HG02981 (cell line): ENCODE measurements around the gene DNA2.
A peak's percentile ranks its signal among the peaks of the same experiment; 100 is the strongest.
"Not testable (repeated sequence)": the region's sequence is repeated elsewhere in the genome, so short reads cannot be mapped to it uniquely, and the experiment has no call there.

ENCODE experiments used
- ATAC-seq: cut with Tn5 transposase; IDR thresholded peaks from one replicate; pipeline ENCODE4 v1.9.1; 2021; ENCODE audit warnings: mild to moderate bottlenecking, moderate library complexity; ENCODE audit not compliant: unreplicated experiment

Gene DNA2, protein sequence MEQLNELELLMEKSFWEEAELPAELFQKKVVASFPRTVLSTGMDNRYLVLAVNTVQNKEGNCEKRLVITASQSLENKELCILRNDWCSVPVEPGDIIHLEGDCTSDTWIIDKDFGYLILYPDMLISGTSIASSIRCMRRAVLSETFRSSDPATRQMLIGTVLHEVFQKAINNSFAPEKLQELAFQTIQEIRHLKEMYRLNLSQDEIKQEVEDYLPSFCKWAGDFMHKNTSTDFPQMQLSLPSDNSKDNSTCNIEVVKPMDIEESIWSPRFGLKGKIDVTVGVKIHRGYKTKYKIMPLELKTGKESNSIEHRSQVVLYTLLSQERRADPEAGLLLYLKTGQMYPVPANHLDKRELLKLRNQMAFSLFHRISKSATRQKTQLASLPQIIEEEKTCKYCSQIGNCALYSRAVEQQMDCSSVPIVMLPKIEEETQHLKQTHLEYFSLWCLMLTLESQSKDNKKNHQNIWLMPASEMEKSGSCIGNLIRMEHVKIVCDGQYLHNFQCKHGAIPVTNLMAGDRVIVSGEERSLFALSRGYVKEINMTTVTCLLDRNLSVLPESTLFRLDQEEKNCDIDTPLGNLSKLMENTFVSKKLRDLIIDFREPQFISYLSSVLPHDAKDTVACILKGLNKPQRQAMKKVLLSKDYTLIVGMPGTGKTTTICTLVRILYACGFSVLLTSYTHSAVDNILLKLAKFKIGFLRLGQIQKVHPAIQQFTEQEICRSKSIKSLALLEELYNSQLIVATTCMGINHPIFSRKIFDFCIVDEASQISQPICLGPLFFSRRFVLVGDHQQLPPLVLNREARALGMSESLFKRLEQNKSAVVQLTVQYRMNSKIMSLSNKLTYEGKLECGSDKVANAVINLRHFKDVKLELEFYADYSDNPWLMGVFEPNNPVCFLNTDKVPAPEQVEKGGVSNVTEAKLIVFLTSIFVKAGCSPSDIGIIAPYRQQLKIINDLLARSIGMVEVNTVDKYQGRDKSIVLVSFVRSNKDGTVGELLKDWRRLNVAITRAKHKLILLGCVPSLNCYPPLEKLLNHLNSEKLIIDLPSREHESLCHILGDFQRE

DNA sequence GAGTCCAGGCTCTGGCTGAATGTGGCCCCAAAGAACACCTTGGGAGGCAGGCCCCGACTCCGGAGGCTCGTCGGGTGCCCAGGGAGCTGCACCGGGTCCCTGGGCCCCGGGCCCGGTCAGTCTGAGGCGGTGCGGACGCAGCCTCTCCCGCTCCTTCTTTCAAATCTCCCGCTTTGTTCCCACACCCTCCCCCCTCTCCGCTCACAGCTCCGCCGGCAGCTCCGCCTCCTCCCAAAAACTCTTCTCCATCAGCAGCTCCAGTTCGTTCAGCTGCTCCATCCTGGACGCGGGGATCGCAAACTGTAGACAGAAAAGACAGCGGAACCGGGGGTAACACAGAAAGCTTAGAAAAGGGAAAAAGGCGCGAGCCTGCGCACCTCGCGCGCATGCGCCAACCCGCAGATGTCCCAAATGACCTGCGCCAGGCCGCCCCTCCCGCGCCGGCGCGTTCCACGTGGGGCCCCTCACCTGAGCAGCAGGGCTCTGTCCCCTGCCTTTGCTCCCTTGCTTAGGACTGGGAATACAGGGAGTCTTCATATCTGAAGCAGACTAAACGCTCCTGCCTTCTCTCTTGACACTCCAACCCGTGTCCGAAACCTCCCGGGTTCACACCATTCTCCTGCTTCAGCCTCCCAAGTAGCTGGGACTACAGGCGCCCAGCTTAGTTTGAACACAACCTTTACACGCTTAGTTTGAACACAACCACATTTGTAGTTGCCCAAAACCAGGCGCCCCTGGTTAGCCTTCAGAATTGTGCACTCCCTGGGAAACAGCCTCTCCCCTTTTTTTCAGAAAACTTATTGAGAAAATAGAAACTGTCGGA, at the start of gene DNA2:
Gene DNA2 (minus strand): TSS at position 388 of the 823 bp plus-strand sequence. CDS start 109 bp downstream, at position 279.
- peak; percentile 92 for ATAC-seq

DNA sequence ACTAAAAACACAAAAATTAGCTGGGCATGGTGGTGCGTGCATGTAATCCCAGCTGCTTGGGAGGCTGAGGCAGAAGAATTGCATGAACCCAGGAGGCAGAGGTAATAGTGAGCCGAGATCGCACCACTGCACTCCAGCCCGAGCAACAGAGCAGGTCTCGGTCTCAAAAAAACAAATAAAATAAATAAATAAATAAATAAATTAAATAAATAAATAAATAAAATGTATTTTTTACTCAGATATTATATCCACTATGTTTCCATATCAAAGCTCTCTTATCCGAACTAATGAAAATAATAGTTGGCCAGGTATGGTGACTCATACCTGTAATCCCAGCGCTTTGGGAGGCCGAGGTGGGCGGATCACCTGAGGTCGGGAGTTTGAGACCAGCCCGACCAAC, 46.8 kb upstream of the DNA2 start:
- not testable (repeated sequence) for ATAC-seq

DNA sequence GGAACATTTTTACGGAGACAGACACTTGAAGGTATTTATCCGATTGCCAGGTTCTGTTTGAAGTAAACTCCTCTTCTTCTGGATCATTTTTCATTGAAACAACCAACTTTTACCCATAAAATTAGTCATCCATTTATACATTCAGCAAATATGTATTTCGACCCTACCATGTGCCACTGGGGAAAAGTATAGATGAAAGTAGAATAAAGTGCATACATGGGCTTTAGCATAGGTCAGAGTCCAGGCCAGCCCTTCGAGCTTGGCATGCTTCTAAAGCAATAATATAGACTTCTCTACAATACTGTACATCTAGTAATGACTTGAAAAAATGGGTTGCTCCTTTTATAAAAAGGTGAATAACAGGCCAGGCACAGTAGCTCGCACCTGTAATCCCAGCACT, 45.4 kb upstream of the DNA2 start:
- no peak for ATAC-seq

DNA sequence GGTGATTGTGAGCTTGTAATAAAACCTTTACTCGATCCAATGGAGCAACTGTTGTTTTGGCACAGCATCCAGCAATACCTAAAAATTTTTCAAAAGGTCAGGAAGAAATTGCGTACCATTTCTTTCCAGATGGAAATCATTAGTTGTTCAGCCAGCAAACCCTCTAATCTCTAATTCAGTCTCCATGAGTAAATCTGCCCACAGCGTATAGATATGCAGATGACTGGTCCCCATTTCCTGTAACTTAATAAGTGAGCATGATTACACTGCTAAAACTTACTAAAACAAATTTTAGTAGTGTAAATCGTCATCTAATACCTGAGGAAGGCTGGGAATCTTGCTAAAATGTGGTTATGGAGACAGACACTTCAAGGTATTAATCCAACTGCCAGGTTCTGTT, 45.0 kb upstream of the DNA2 start:
- no peak for ATAC-seq

DNA sequence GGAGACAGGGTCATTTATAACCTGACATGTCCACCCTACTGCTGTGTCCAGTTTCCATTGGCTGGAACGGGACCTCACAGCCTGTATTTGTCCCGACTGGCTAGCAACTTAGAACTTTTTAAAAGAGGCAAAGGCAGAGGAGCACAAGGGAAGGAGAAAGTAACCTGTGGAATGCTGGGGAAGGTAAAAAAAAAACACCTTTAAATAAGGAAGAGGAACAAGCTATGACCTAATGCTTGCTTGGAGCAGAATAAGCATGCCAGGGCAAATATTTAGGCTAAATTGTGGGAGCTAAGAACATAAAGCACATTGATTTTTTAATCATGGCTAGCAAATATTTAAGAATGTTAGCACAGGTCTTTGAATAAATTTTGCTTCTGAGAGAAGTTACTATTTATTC, 44.4 kb upstream of the DNA2 start:
- not testable (repeated sequence) for ATAC-seq

DNA sequence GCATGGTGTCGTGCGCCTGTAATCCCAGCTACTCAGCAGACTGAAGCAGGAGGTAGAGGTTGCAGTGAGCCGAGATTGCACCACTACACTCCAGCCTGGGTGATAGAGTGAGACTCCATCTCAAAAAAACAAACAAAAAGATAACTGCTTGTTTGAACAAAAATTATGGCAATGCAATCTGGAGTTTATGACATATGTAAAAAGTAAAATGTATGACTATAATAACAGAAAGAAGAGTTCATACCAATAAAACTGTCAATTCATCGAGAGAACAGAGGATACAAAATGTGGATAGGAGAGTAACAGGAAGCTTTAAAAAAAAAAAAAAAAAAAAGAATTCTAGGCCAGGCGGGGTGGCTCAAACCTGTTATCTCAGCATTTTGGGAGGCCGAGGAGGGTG, 36.3 kb upstream of the DNA2 start:
- ATAC-seq = no peak

DNA sequence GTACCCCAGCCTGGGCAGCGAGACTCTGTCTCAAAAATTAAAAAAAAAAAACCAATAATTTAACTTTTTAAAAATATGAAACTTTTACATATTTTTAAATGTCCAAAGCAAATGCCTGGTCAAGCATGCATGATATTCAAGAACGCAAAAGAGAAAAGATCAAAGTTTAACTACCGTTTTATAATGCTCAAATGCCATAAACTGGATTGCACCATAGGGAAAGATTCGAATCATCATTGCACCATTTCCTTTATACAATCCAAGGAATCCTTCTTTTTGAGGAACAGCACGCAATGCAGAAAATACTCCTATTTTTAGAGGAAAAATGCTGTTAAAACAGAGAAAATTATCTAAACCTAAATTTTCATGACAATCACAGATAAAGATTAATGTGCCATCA, 34.6 kb upstream of the DNA2 start:
- ATAC-seq = no peak

DNA sequence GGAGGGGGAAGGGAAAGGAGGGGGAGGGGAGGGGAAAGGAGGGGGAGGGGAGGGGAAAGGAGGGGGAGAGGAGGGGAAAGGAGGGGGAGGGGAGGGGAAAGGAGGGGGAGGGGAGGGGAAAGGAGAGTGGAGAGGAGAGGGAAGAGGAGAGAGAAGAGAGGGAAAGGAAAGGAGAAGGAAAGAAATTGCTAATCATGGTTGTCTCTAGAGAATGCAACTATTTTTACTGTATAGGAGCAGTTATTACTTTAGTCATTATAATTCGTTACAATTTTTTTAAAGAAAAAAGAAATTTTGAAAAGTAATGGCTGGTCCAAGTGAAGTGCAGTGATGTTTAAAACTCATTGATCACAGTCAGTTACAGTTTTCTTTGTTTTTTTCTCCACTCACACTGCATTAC, 31.1 kb upstream of the DNA2 start:
- no peak for ATAC-seq

DNA sequence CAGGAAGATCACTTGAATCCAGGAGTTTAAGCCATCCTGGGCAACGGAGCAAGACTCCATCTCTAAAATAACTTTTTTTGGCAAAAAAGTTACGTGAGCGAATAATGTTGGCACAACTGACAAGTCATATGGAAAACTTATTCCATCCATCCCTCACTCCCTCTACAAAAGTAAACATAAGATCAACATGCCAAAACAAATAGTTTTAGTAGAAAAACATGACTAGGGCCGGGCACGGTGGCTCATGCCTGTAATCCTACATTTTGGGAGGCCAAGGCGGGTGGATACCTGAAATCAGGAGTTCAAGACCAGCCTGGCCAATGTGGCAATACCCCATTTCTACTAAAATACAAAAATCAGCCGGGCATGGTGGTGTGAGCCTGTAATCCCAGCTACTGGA, 29.9 kb upstream of the DNA2 start:
- no peak for ATAC-seq

DNA sequence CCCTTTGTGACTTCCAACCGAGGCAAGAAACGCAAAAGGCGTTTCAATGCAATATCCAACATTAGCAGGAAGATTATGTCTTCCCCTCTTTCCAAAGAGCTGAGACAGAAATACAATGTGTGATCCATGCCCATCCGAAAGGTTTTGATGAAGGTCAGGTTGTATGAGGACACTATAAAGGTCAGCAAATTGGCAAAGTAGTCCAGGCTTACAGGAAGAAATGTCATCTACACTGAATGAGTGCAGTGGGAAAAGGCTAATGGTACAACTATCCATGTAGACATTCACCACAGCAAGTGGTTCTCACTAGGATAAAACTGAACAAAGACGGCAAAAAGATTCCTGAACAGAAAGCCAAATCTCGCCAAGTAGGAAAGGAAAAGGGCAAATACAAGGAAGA, 27.8 kb upstream of the DNA2 start:
- ATAC-seq = no peak

DNA sequence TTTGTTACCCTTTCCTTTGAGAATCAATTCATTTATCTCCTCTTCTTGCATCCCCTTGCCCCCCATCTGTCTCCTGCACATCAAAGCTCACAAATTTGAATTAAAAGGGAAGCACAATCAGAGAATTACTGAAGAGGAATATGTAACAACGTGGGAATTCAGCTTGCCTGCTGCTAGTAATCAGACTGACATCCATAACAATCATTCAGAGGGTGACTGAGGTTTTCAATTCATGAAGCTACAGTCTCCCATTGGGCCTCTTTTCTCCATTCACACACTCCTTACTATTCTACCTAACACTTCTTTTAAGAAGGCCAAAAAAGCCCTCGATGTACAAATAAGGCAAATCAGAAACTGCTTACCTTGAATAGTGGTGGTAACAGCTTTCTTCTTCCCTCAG, 24.3 kb upstream of the DNA2 start:
- ATAC-seq = no peak

DNA sequence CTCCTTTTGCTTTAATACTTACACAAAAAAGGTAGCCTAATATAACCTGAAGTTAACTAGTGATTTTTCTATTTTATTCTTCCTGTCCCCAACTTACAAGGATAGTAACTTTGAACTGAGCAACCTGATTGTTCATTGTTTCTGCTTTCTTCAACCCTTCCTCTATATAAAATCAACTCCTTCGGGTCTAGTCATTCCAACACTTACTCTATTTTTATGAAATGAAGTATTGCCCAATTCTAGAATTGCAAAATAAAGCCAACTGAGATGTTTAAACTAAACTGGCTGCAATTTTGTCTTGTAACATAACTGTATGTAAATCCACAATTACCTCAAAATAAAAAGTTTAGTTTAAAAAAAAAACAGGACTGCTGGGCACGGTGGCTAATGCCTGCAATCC, 20.3 kb upstream of the DNA2 start:
- ATAC-seq = no peak

DNA sequence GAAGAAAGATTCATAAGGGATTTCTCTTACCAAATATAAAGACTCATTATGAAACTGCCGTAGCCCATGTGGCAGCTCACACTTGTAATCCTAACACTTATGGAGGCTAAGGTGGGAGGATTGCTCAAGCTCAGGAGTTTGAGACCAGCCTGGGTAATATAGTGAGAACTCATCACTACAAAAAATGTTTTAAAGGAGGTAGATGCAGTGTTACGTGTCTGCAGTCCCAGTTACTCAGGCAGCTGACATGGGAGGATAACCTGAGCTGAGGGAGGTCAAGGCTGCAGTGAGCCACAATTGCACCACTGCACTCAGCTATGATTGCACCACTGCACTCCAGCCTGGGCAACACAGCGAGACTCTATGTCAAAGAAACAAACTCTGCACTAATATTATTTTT, 18.1 kb upstream of the DNA2 start:
- ATAC-seq = no peak

DNA sequence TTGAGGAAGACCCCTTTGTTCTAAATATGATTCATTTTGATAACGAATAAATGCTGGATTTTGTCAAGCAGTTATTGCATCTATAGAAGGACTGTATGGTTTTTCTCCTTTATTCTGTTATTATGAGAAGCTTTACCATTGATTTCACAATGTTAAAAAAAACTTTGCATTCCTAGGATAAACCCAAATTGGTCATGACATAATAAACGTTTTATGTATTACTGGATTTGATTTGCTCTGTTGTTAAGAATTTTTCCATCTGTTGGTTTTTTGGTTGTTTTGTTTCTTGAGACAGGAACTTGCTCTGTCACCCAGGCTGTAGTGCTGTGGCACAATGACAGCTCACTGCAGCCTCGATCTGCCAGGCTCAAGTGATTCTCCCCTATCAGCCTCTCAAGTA, 2.2 kb upstream of the DNA2 start:
- ATAC-seq = no peak

DNA sequence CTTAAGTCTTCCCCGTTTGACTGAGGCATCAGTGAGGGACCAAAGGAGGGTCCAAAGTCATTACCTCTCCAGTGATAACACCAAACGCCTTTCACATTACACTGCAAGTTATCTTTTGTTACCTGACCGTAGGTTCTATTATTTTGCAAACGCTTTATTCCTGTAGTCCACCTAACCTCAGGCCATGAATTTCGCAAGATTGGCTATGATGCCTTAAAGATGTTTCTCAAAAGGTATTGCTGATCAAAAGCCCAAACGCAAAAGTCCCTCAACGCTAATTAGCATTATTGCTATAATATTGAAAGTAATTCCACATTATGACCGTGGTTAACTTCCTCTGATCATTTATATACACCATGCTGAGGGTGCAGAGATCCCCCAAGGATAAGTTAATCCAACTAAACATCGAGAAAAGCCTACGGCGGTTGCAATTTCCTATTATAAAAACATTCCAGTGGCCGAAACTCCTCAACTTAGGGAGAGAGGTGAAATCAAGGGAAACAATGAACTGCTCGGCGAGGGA, 649 bp downstream of the DNA2 start:
- no peak for ATAC-seq

DNA sequence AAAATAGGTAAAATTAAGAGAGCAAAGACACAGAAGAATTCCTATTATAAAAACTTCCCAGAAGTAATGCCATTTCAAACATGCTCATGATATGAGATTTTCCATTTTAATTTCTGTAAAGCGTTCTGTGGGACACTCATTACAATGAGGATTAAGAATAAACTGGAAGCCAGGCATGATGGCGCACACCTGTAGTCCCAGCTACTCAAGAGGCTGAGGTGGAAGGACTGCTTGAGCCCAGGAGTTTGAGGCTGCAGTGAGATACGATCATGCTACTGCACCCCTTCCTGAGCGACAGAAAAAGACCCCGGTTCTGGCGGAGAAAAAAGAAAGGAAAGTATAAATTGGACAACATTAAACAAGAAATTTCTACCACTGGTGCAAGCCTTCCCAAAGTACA, 1.5 kb downstream of the DNA2 start:
- no peak for ATAC-seq

DNA sequence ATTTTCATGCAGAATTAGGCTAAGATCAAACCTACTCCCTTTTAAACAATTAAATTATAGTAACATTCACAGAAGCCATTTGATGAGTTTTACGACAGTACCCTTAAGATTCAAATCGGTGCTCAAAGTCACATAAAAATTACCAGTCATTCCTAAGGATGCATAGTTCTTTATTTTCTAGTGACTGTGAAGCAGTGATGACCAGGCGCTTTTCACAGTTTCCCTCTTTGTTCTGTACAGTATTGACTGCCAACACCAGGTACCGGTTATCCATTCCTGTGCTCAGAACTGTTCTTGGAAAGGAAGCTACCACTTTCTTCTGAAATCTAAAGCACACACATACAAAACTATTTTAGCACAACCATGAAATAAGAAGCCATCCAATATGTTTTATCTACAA, 1.9 kb downstream of the DNA2 start:
- no peak for ATAC-seq

DNA sequence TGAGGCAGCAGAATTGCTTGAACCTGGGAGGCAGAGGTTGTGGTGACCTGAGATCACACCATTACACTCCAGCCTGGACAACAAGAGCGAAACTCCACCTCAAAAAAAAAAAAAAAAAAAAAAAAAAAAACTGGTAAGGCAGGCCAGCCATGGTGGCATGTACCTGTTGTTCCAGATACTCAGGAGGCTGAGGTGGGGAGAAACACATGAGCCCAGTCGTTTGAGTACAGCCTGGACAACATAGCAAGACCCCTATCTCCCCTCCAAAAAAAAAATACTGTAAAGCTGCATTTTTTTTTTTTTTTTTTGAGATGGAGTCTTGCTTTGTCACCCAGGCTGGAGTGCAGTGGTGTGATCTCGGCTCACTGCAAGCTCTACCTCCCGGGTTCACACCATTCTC, 7.0 kb downstream of the DNA2 start:
- not testable (repeated sequence) for ATAC-seq

DNA sequence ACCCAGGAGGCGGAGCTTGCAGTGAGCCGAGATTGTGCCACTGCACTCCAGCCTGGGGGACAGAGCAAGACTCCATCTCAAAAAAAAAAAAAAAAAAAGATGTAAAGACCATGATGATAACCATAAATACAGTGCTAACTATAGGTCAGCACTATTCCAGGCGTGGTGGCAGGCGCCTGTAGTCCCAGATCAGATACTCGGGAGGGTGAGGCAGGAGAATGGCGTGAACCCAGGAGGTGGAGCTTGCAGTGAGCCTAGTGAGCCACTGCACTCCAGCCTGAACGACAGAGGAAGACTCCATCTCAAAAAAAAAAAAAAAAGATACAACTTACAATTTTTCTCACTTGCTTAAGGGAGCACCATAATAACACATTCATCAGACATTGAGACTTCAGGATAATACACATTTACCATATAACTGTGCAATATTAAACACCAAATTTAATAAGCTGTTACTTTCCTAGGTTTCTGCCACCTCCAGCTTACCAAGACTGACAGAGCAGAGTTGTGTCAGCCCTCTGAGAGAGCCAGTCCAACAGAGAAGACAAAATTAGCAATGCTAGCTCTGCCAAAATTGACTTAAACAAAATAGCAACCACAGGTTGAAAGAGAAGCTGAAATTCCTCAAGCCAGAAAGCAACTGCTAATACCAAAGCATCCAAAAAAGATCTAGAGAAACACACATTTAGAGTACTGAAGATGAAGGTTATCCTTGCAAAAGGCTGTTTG, 8.2 kb downstream of the DNA2 start:
- no peak for ATAC-seq

DNA sequence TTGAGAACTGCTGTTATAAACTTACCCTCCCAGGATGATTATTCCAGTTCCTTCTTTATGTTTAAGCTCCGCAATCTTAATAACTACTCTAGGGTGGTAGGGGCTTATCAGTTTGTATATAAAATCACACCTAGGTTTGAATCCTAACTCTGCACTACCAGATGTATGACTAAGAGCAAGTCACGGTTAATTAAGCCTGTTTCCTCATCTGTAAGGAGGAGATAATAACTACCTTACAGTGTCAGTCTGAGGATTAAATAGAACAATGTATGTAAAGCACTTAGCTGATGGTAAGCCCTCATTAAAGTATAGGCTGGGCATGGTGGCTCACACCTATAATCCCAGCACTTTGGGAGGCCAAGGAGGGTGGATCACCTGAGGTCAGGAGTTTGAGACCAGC, 9.2 kb downstream of the DNA2 start:
- ATAC-seq = no peak
